SK-N-SH (cell line): ENCODE results near the gene RAVER2. TPM values are rescaled to one million over a fixed set of nuclear protein-coding genes. Genes with fewer than 3 reads are reported as not detected.

Source experiments
- CTCF ChIA-PET: fragments of 300-600, 350-600 bp; formaldehyde crosslinking; extraction: SDS; loops from one replicate; lab custom pipeline; 2021; lab: Yijun Ruan, JAX
- POLR2A ChIA-PET: fragments of 350-600 bp; sonication (Branson Sonifier 250); formaldehyde crosslinking; extraction: SDS; loops from one replicate; lab custom pipeline; 2020; ENCODE audit warnings: antibody characterized with exemption, inconsistent platforms; lab: Yijun Ruan, JAX
- DNase-seq: peaks from one replicate; pipeline ENCODE4 v3.0.0; 2012
- H2AFZ ChIP-seq: fragments of 200-600 bp; sonication (generic); 2 replicates; pipeline ENCODE4 v1.8.1; 2016; ENCODE audit warnings: antibody characterized with exemption, mild to moderate bottlenecking, low read depth
- H3F3A ChIP-seq: fragments of 200-600 bp; sonication (generic); replicated peaks from 2 replicates; pipeline ENCODE3; 2016; ENCODE audit warnings: antibody characterized with exemption, mild to moderate bottlenecking; ENCODE audit not compliant: insufficient read depth
- H3K27ac ChIP-seq, 2 experiments: fragments of 200-500 bp in 1 of 2; fragments of 200-600 bp in 1 of 2; sonication (Bioruptor generic) in 1 of 2; sonication (generic), shearing (Covaris generic) in 1 of 2; 2 replicates each; pipeline versions ENCODE4 v1.5.1 to v1.6.1; 2014 to 2016; ENCODE audit warnings: low read depth in 2 of 2, inconsistent platforms in 1 of 2, low read length in 1 of 2, mild to moderate bottlenecking in 1 of 2, mixed read lengths in 1 of 2
- H3K27me3 ChIP-seq: fragments of 200-600 bp; sonication (generic), shearing (Covaris generic); 2 replicates; pipeline ENCODE4 v1.6.1; 2016; ENCODE audit warnings: mixed run types; ENCODE audit not compliant: insufficient read depth
- H3K36me3 ChIP-seq, 2 experiments: fragments of 200-500 bp in 1 of 2; fragments of 200-600 bp in 1 of 2; sonication (Bioruptor generic) in 1 of 2; sonication (generic) in 1 of 2; replicated peaks in 1 of 2; 2 replicates each; pipeline versions ENCODE3 to v1.5.1; 2014 to 2016; ENCODE audit warnings: low read length in 1 of 2, mild to moderate bottlenecking in 1 of 2; ENCODE audit not compliant: insufficient read depth in 2 of 2, control insufficient read depth in 1 of 2
- H3K4me1 ChIP-seq, 2 experiments: fragments of 200-500 bp in 1 of 2; fragments of 200-600 bp in 1 of 2; sonication (Bioruptor generic) in 1 of 2; sonication (generic), shearing (Covaris generic) in 1 of 2; 2 replicates each; pipeline versions ENCODE4 v1.5.1 to v1.6.1; 2014 to 2016; ENCODE audit warnings: low read depth in 1 of 2, low read length in 1 of 2, mixed run types in 1 of 2; ENCODE audit not compliant: insufficient read depth in 2 of 2, control insufficient read depth in 1 of 2
- H3K4me2 ChIP-seq: fragments of 200-600 bp; sonication (generic), shearing (Covaris generic); 2 replicates; pipeline ENCODE4 v1.6.1; 2017; ENCODE audit warnings: mixed run types
- H3K4me3 ChIP-seq, 2 experiments: fragments of 200-500 bp in 1 of 2; fragments of 200-600 bp in 1 of 2; sonication (Bioruptor generic) in 1 of 2; sonication (generic), shearing (Covaris generic) in 1 of 2; 2 replicates each; pipeline versions ENCODE4 v1.5.1 to v1.8.1; 2014 to 2016; ENCODE audit warnings: low read depth in 2 of 2, inconsistent platforms in 1 of 2, low read length in 1 of 2, mild to moderate bottlenecking in 1 of 2, mixed read lengths in 1 of 2, moderate library complexity in 1 of 2
- H3K79me2 ChIP-seq: fragments of 200-600 bp; sonication (generic); 2 replicates; pipeline ENCODE4 v1.8.1; 2017; ENCODE audit warnings: mild to moderate bottlenecking; ENCODE audit not compliant: insufficient read depth
- H3K9ac ChIP-seq: fragments of 200-600 bp; sonication (generic); 2 replicates; pipeline ENCODE4 v1.6.1; 2017; ENCODE audit warnings: mixed run types
- H3K9me2 ChIP-seq: fragments of 200-600 bp; sonication (generic); 2 replicates; pipeline ENCODE4 v1.6.1; 2017; ENCODE audit warnings: mixed run types
- H3K9me3 ChIP-seq: fragments of 200-600 bp; sonication (generic); 2 replicates; pipeline ENCODE4 v1.6.1; 2017; ENCODE audit warnings: mixed run types, mild to moderate bottlenecking, moderate library complexity
- H4K20me1 ChIP-seq: fragments of 200-600 bp; sonication (generic); 2 replicates; pipeline ENCODE4 v1.6.1; 2017; ENCODE audit warnings: mild to moderate bottlenecking, mixed run types; ENCODE audit not compliant: insufficient read depth
- CHD2 ChIP-seq: fragments of 150-350 bp; IDR thresholded peaks from 2 replicates; pipeline ENCODE4 v1.6.1; 2018; ENCODE audit warnings: low read length; ENCODE audit not compliant: partially characterized antibody
- FOSL2 ChIP-seq: IDR thresholded peaks from 2 replicates; pipeline ENCODE4 v1.4.0; 2012; ENCODE audit warnings: low read depth, mild to moderate bottlenecking, moderate library complexity, borderline replicate concordance
- FOXM1 ChIP-seq: IDR thresholded peaks from 2 replicates; pipeline ENCODE4 v1.4.0; 2012; ENCODE audit warnings: low read depth, mild to moderate bottlenecking
- GABPA ChIP-seq: IDR thresholded peaks from 2 replicates; pipeline ENCODE4 v1.4.0; 2012; ENCODE audit warnings: low read depth, mild to moderate bottlenecking
- GATA2 ChIP-seq: sonication (generic); formaldehyde crosslinking; IDR thresholded peaks from 2 replicates; pipeline ENCODE4 v1.5.0; 2020; ENCODE audit warnings: mild to moderate bottlenecking, missing genetic modification reagents
- IRF3 ChIP-seq: fragments of 150-350 bp; IDR thresholded peaks from 2 replicates; pipeline ENCODE4 v1.6.1; 2016; ENCODE audit warnings: mild to moderate bottlenecking, low read depth, low read length
- MXI1 ChIP-seq: IDR thresholded peaks from 2 replicates; pipeline ENCODE4 v1.6.1; 2012; ENCODE audit warnings: mild to moderate bottlenecking, low read depth, low read length, improper control_type of control experiment
- NFIC ChIP-seq: IDR thresholded peaks from 2 replicates; pipeline ENCODE4 v1.4.0; 2012; ENCODE audit warnings: borderline replicate concordance
- NRF1 ChIP-seq: IDR thresholded peaks from 2 replicates; pipeline ENCODE4 v1.6.1; 2012; ENCODE audit warnings: low read depth, mild to moderate bottlenecking, low read length
- PBX3 ChIP-seq: IDR thresholded peaks from 2 replicates; pipeline ENCODE4; 2012
- POLR2AphosphoS5 ChIP-seq: IDR thresholded peaks from 2 replicates; pipeline ENCODE4 v1.6.1; 2012; ENCODE audit warnings: low read depth, low read length
- RAD21 ChIP-seq: IDR thresholded peaks from 2 replicates; pipeline ENCODE4 v1.6.1; 2012; ENCODE audit warnings: mild to moderate bottlenecking, low read length
- RFX5 ChIP-seq: IDR thresholded peaks from 2 replicates; pipeline ENCODE4 v1.6.1; 2012; ENCODE audit warnings: mild to moderate bottlenecking, improper control_type of control experiment, low read length
- RXRA ChIP-seq: IDR thresholded peaks from 2 replicates; pipeline ENCODE4 v1.4.0; 2012; ENCODE audit warnings: low read depth, mild to moderate bottlenecking, borderline replicate concordance
- TAF1 ChIP-seq: IDR thresholded peaks from 2 replicates; pipeline ENCODE4 v1.6.1; 2012; ENCODE audit warnings: low read depth, mild to moderate bottlenecking, low read length, moderate library complexity, borderline replicate concordance
- TCF12 ChIP-seq: IDR thresholded peaks from 2 replicates; pipeline ENCODE4 v1.4.0; 2012
- TEAD4 ChIP-seq: IDR thresholded peaks from 2 replicates; pipeline ENCODE4 v1.4.0; 2012; ENCODE audit warnings: mild to moderate bottlenecking, borderline replicate concordance; ENCODE audit not compliant: insufficient read depth
- WGBS: methylation state at CpG from one replicate; pipeline ENCODE4 v1.1.6; 2017; ENCODE audit warnings: low lambda C conversion rate; 5-methylcytosine and 5-hydroxymethylcytosine counted together
- polyA plus RNA-seq, 3 experiments: library from polyadenylated mRNA; depleted of rRNA; stranded (reverse); fragments of >200 nt; gene quantifications; 2 replicates each; pipeline ENCODE4 v1.2.3, GENCODE V29; 2012
- TF ChIP-seq, protein P1 (sequence below): fragments of 150-350 bp; IDR thresholded peaks from 2 replicates; pipeline ENCODE4 v1.6.1; 2017; ENCODE audit warnings: antibody characterized with exemption, low read length, low read depth, borderline replicate concordance
- TF ChIP-seq, protein P2 (sequence below): IDR thresholded peaks from 2 replicates; pipeline ENCODE4 v1.4.0; 2012; ENCODE audit warnings: low read depth, borderline replicate concordance
- TF ChIP-seq, protein P3 (sequence below): IDR thresholded peaks from 2 replicates; pipeline ENCODE4 v1.6.1; 2012; ENCODE audit warnings: mild to moderate bottlenecking, low read depth, low read length, moderate library complexity

Gene RAVER2
- polyA plus RNA-seq, 1 of the 3 experiments (the other 2 are of a cell fraction): 7.3 TPM

- Histone ChIP-seq H3K9me3 (no peaks in the 10 kb centered on the region), H3K36me3 (peaks cover 23 to 51% of the 10 kb centered on the region in 2 experiments), H3F3A (no peaks in the 10 kb centered on the region), H3K9me2 (no peaks in the 10 kb centered on the region), H3K4me3 (no peak overlapping the region), H2AFZ (no peak overlapping the region), H3K4me1 (no peaks in the 10 kb centered on the region), H4K20me1 (no peaks in the 10 kb centered on the region), H3K9ac (no peak overlapping the region), H3K27me3 (no peaks in the 10 kb centered on the region), H3K27ac (no peak overlapping the region), H3K4me2 (no peak overlapping the region), H3K79me2 (no peaks in the 10 kb centered on the region)
- ChIA-PET CTCF (interaction anchor here (1.2 kb wide), 1 partner anchor 210 kb away, joined by 3 read pairs; no protein-coding TSS in a partner anchor), POLR2A (no interaction called here)
- 95% methylated on average over 6 of the region's 6 CpGs for WGBS
- DNase-seq: no peak
- no peak for TF ChIP-seq GABPA
- no peak for TF ChIP-seq POLR2AphosphoS5
- TF ChIP-seq PBX3: no peak
- no peak for TF ChIP-seq TAF1
- TF ChIP-seq NRF1: no peak
- TF ChIP-seq, protein P1, sequence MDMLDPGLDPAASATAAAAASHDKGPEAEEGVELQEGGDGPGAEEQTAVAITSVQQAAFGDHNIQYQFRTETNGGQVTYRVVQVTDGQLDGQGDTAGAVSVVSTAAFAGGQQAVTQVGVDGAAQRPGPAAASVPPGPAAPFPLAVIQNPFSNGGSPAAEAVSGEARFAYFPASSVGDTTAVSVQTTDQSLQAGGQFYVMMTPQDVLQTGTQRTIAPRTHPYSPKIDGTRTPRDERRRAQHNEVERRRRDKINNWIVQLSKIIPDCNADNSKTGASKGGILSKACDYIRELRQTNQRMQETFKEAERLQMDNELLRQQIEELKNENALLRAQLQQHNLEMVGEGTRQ: no peak
- no peak for TF ChIP-seq RFX5
- no peak for TF ChIP-seq RXRA
- no peak for TF ChIP-seq FOXM1
- TF ChIP-seq RAD21: no peak
- TF ChIP-seq, protein P2, sequence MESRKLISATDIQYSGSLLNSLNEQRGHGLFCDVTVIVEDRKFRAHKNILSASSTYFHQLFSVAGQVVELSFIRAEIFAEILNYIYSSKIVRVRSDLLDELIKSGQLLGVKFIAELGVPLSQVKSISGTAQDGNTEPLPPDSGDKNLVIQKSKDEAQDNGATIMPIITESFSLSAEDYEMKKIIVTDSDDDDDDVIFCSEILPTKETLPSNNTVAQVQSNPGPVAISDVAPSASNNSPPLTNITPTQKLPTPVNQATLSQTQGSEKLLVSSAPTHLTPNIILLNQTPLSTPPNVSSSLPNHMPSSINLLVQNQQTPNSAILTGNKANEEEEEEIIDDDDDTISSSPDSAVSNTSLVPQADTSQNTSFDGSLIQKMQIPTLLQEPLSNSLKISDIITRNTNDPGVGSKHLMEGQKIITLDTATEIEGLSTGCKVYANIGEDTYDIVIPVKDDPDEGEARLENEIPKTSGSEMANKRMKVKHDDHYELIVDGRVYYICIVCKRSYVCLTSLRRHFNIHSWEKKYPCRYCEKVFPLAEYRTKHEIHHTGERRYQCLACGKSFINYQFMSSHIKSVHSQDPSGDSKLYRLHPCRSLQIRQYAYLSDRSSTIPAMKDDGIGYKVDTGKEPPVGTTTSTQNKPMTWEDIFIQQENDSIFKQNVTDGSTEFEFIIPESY: no peak
- no peak for TF ChIP-seq CHD2
- no peak for TF ChIP-seq NFIC
- TF ChIP-seq FOSL2: no peak
- no peak for TF ChIP-seq MXI1
- no peak for TF ChIP-seq TCF12
- TF ChIP-seq, protein P3, sequence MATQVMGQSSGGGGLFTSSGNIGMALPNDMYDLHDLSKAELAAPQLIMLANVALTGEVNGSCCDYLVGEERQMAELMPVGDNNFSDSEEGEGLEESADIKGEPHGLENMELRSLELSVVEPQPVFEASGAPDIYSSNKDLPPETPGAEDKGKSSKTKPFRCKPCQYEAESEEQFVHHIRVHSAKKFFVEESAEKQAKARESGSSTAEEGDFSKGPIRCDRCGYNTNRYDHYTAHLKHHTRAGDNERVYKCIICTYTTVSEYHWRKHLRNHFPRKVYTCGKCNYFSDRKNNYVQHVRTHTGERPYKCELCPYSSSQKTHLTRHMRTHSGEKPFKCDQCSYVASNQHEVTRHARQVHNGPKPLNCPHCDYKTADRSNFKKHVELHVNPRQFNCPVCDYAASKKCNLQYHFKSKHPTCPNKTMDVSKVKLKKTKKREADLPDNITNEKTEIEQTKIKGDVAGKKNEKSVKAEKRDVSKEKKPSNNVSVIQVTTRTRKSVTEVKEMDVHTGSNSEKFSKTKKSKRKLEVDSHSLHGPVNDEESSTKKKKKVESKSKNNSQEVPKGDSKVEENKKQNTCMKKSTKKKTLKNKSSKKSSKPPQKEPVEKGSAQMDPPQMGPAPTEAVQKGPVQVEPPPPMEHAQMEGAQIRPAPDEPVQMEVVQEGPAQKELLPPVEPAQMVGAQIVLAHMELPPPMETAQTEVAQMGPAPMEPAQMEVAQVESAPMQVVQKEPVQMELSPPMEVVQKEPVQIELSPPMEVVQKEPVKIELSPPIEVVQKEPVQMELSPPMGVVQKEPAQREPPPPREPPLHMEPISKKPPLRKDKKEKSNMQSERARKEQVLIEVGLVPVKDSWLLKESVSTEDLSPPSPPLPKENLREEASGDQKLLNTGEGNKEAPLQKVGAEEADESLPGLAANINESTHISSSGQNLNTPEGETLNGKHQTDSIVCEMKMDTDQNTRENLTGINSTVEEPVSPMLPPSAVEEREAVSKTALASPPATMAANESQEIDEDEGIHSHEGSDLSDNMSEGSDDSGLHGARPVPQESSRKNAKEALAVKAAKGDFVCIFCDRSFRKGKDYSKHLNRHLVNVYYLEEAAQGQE: no peak
- no peak for TF ChIP-seq GATA2 (CRISPR knock-in tag)
- no peak for TF ChIP-seq IRF3
- TF ChIP-seq TEAD4: no peak
These were observed 120.4 kb downstream of the RAVER2 start for GRCh38 chr1:64865105-64865757.
